GM21737 (cell line): ENCODE results near the gene C13orf46.

Experiments
- ATAC-seq: cut with Tn5 transposase; IDR thresholded peaks from one replicate; pipeline ENCODE4 v1.9.1; 2021; ENCODE audit warnings: mild to moderate bottlenecking, moderate library complexity; ENCODE audit not compliant: unreplicated experiment

The C13orf46 gene

DNA sequence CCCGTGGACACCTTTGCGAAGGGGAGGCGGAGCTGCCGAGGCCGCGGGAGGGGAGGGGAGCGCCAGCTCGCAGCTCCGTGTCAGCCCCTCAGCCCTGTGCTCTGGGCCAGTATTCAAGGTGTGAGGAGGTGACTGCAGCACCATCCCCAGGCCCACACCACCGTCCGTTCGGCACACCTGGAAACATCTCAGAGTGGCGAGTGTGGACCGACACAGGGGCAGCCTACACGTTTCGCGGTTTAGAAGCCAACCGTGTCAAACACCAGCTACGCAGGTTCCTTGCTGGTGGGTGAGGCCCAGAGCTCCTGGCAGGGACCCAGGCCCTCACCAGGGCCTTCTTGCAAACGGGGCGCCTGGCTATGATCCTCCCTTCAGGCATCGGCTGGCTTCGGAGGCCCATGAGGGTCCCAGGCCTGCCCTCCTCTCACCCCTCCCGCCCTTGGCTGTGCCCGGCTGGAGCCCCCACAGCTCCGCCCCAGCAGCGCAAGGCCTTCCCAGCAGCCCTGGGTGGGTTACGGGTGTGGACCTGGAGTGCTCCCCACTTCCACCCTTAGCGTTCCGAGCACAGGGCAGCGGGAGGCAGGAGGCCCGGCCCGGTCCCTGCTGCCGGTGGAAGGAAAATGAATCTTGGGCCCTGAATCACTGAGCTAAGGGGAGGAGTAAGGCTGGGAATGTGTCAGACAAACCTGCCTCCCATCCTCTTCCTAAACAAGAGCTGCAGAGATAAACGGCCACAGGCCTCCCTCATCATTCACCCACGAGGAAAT lies 1.2 kb downstream of the C13orf46 start:
- no peak for ATAC-seq

DNA sequence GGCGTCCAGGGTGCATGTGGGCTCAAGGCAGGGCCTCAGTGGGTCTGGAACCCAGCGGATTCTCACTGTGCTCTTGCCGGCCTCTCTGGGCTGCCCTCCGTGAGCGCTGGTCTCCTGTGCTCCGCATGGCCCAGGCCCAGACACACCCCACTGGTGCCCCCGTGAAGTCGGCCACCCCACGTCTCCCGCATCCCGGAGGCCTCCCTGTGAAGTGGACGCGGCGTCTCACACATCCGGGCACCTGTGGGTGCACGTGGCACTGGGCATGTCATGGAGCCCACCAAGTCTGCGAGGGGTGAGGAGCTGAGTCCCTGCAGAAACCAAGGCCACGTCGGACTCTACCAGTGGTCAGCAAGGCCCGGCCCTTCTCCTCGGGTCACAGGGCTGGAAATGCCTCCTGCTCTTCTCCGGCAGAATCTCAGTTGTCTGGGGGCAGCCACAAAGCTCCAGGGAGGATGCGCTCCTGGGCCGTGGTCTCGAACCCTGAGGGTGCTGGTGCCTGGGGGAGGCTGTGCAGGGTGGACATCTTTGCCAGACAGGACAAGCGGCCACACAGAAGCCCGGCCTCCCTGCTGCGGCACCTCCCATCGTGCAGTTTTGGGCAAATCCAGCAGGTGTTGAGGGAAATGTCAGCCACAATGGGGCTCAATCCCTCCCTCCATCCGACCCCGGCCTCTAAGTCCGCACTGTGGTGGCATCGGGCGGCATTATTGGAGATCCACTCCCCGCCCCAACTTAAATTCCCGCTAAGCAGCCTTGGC lies 2.2 kb downstream of the C13orf46 start:
- no peak for ATAC-seq

GRCh38 chr13:113970810-113971470 lies 2.9 kb downstream of the C13orf46 start:
- ATAC-seq, result no peak

GRCh38 chr13:113969973-113970611 lies 3.8 kb downstream of the C13orf46 start:
- ATAC-seq, result no peak

GRCh38 chr13:113969311-113969972 lies 4.4 kb downstream of the C13orf46 start:
- ATAC-seq, result no peak

GRCh38 chr13:113968463-113969310 lies 5.2 kb downstream of the C13orf46 start:
- ATAC-seq, result no peak

DNA sequence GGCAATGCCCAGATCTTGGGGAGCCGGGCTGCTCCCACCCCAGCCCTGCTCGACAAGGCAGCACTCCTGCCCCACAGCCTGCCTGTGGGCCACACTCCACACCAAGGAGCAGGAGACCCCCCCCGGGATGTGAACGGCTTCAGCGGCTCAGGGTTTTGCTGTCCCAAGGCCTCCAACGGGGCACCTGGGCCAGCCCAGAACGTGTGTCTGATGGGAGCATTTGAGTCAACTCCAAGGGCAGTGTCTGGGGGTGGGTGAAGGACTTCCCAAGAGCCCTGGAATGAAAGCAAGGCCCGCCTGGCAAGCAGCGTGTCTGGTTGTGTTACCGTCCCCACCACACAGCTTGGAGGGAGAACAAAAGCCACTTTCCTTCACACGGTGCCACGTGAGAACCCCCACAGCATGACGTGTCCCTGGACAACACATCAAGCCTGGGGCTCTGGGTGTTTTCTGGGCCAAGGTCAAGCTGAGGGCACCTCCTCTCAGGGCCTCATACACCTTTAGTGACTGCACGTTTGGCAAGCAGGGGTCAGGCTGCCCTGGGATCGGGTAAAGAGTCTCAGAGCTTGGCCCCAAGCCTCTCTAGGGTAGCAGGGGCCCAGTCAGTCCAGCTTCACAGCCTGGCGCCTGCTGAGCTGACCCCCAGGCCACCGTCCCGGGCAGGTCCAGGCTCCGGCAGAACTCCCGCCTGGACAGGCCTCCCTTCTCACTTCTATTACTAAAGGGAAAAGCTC lies 6.0 kb downstream of the C13orf46 start:
- no peak for ATAC-seq

DNA sequence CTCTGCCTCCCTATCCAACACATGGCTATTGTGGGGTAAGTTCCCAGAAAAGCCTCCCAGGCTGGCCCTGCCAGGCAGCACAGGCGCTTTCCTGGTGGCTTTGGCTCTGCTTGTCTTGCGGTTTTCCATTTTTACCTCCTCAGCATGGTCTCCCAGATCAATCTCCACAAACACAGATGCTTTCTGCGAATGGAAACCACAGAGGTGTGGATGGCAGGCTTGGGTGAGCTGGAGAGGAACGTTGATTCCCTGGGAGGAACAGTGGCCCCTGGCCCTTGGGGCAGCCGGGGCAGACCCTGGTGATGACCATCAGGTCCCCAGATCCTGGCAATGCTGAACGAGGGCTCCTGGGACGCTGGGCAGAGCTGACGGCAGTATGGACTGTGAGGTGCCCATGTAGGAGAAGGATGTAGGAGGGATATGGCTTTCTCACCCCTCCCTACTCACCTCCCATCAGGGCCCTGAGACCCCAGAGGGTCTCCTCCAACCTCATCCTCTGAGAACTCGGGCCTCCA lies 6.6 kb downstream of the C13orf46 start:
- ATAC-seq, result no peak

- no peak for ATAC-seq
Observed at GRCh38 chr13:113965968-113966884, 7.7 kb downstream of the C13orf46 start.

GRCh38 chr13:113965383-113965874 lies 8.4 kb downstream of the C13orf46 start:
- ATAC-seq, result no peak

DNA sequence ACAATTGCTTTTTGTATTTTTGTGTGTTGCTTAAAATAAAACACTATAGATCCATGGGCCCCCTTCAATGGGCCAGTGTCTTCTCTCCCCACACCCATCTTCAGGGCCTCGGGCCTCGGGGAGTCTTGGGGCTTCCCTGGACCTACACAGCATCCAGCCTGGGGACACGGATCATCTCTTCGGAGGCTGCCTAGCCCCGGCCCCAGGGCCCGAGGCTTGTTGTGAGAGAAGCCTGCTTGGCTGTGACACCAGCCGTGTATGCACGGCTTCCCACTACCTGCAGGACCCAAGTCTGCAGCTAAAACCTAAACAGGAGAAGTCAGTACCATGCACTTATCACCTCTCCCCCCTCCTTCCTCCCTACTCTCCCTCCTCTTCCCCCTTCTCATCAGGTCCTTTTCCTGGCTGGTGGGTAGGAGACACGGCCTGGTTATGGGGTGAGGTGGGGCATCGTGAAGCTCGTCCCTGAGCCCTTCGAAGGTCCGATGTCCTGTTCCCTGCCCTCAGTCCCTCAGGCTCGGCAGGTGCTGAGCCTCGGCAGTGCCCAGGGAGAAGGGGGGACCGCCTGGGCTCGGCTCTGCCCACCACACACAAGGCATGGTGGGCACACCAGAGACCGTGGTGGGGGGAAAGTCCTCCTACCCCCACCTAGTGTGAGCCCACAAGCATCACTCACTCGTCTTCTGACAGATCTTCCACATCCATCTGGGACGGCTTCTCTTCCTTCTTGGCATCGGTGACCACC lies 9.5 kb downstream of the C13orf46 start:
- no peak for ATAC-seq

DNA sequence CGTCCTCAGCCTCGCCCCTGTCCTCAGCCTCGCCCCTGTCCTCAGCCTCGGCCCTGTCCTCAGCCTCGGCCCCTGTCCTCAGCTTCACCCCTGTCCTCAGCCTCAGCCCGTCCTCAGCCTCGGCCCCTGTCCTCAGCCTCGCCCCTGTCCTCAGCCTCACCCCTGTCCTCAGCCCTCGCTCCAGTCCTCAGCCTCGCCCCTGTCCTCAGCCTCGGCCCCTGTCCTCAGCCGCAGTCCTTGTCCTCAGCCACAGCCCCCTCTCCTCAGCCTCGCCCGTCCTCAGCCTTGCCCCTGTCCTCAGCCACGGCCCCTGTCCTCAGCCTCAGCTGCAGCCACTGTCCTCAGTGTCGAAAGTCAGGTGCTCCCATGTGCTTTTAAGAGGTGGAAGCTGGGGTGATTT lies 10.5 kb downstream of the C13orf46 start:
- no peak for ATAC-seq

GRCh38 chr13:113962975-113963374 lies 10.9 kb downstream of the C13orf46 start:
- ATAC-seq, result no peak

DNA sequence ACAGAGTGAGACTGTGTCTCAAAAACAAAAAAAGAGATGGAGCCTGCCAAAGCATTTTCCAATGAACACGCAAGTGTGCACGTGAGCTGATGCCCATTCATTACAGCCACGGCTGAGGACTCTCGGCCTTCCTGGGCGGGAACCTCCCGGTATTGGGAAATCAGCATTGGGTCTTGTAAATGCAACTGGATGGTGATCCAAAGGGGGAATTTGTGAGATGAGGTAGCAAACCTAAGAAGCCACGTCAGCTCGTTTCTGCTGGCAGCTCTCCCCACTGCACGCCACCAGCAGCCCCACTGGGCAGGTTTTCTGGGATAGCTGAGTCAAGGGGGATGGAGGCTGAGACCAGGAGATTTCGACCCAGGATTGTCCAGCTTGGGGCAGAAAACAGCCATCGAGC lies 11.5 kb downstream of the C13orf46 start:
- ATAC-seq, result no peak

- no peak for ATAC-seq
Observed at GRCh38 chr13:113960276-113960948, 13.5 kb downstream of the C13orf46 start.

GRCh38 chr13:113959198-113959597 lies 14.7 kb downstream of the C13orf46 start:
- ATAC-seq, result no peak
